Jurkat, Clone E6-1 (cell line): ENCODE measurements around the gene TAAR2.
"Not testable (repeated sequence)": the region's sequence is repeated elsewhere in the genome, so short reads cannot be mapped to it uniquely, and the experiment has no call there.

Source experiments
- DNase-seq: peaks from one replicate; pipeline ENCODE4 v3.0.0-alpha.2; 2011; ENCODE audit warnings: low read depth, low spot score
- H3K4me3 ChIP-seq: 2 replicates; pipeline ENCODE4 v1.5.1; 2011; ENCODE audit warnings: mild to moderate bottlenecking, low read length, control low read depth, moderate library complexity

The TAAR2 gene

DNA sequence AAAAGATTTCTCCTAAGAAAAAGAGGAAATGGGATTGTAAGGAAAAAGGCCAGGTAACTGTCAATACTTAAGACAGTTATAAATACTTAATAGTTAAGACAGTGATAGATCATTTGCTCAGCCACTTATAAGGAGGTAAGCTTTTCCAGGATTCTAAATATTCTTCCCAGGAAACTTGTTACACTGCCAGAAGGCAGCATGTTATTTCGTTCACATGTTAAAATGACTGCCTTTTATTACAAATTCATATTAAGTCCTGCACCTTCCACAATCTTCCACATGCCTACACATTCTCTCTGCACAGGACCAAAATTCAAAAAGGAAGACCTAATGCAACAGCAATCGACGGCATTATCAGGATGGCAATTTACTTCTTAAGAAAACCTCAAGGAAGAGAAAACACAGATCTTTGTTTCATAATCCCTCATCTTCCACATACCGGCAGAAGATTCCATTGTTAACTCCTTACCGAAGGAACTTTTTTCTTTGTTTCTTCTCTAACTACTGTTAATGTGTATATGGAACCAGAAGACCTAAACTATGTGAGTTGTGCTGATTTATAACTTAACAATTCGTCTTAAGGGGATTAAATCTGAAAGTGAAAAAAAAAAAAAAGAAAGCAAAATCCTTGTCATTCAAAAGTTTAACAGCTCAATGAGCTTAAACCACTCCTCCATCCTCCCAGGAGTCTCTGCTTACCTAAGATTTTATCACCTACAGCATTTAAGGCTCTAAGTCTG lies 799 bp downstream of the TAAR2 start:
- H3K4me3 ChIP-seq, result no peak overlapping the region
- DNase-seq, result no peak

GRCh38 chr6:132616677-132617076 lies 7.4 kb downstream of the TAAR2 start:
- no peak for DNase-seq

GRCh38 chr6:132614554-132614953 lies 9.5 kb downstream of the TAAR2 start:
- DNase-seq, result no peak
- H3K4me3 ChIP-seq, result no peak overlapping the region

More at GRCh38 chr6:132616677-132617076, 7.4 kb downstream of the TAAR2 start:
- H3K4me3 ChIP-seq, result no peak overlapping the region

DNA sequence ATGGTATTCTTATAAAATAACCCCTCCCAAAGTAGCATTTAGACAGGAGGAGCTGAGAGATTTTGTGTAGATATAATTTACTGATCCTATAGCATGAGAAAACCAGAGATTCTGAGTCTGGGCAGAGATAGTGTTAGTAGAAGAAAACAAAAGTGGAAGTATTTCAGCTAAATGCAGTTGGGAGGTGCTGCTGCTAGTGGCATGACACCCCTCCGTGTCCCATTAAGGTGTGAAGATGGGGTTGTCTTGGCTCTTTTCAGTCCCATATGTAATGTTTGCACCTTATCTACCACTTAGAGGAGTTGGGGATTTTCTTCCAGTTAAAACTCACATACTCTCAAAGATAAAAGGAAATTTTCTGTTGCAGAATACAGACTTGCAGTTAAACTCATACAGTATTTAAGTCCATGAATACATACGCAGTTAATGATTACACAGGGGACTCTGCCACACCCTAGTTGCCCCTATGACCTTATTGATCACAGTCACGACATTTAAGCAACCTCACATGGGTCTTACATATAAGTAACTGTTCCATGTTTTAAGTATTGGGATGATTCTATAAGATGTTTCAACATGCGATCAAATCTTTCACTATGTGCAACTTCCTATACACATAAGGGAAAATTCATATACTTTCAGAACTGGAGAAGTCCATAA lies 11.5 kb downstream of the TAAR2 start:
- no peak overlapping the region for H3K4me3 ChIP-seq
- no peak for DNase-seq

GRCh38 chr6:132611616-132612015 lies 12.5 kb downstream of the TAAR2 start:
- DNase-seq, result no peak

DNA sequence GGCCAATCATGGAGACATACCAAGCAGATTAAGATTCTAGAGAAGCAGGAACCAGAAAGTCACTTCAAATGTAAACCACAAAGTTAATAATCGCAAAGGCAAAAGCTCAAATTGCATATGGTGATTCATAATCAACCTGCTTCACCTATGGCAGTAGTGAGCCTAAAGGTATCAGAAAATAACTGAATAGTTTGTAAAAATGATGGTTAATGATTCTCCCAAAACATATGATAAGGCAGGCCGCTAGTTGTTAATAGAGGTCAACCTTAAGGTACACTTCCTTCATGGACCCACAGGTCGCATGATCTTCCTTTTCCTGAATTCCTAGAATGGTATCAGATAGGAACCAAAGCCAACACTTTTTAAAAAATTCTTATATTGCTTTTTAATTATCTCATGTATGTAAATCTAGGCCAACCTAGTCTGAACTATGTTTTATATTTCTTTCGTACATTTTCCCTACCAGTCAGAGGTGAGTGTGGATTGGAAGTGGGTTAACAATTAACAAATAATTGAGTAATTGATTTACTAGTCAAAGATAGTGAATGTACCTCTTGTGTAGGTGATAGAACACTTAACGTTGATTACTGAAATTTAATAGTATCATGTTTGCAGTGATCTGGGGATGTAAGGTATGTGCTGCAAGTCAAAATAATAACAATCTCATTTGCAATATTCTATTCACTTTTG lies 16.4 kb downstream of the TAAR2 start:
- H3K4me3 ChIP-seq, result no peak overlapping the region
- no peak for DNase-seq

More at GRCh38 chr6:132611616-132612015, 12.5 kb downstream of the TAAR2 start:
- no peak overlapping the region for H3K4me3 ChIP-seq

DNA sequence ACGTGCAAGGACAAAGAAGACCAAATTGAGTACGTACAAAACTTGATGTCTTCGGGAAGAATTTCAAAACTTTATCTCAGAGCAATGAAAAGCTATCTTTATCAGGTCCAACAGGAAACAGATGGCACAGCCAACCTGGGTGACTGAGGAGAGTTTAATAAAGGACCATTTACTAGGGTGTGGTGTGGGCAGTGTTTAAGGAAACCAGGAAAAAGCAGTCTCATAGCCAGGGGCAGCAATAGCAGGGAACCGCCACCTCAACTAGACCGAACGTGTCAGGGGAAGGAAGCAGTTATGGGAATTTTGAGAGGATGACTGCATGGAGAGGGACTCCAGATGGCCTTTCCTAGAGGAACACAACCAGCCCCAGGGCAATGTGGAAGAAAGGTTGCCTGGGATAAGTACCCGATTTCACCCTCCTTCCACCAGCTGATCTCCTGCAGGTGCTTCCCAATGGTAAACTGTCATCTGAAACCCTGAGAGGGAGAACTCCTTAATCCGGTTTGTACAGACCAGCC lies 19.4 kb downstream of the TAAR2 start:
- DNase-seq, result no peak
- no peak overlapping the region for H3K4me3 ChIP-seq

DNA sequence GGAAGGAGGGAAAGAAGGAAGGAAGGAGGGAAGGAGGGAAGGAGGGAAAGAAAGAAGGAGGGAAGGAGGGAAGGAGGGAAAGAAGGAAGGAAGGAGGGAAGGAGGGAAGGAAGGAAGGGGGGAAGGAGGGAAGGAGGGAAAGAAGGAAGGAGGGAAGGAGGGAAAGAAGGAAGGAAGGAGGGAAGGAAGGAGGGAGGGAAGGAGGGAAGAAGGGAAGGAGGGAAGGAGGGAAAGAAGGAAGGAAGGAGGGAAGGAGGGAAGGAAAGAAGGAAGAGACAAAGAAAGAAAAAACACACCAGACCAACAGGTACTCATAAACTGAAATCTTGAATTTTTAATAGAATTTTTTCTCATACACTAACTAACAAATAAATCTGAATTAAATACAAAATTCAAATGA lies 23.2 kb downstream of the TAAR2 start:
- DNase-seq, H3K4me3 ChIP-seq: not testable (repeated sequence)

- DNase-seq, result peak; percentile 4
- no peak overlapping the region for H3K4me3 ChIP-seq
Measured at GRCh38 chr6:132598473-132598872, 25.6 kb downstream of the TAAR2 start.

GRCh38 chr6:132596201-132596600 lies 27.9 kb downstream of the TAAR2 start:
- H3K4me3 ChIP-seq, result no peak overlapping the region
- no peak for DNase-seq

DNA sequence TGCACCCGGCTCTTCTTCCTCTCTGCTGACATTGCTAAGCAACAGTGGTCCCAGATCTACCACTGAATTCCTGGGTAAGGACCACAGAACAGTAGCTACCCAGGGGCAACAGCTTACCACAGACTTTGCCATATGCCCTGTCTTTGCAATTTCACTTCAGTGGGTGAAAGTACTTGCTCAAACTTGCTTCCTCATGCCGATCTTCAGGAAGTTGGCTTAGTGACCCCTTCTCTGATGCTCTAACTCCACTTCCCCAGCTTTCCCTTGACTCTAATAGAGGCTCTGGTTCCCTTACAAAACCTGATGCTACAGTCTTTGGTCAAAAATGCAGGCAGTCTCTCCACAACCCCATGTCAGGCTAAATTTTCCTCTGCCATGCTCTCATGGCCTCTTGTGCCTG lies 31.2 kb downstream of the TAAR2 start:
- H3K4me3 ChIP-seq, result no peak overlapping the region
- DNase-seq, result no peak

GRCh38 chr6:132590362-132590761 lies 33.7 kb downstream of the TAAR2 start:
- DNase-seq, result no peak
- no peak overlapping the region for H3K4me3 ChIP-seq

DNA sequence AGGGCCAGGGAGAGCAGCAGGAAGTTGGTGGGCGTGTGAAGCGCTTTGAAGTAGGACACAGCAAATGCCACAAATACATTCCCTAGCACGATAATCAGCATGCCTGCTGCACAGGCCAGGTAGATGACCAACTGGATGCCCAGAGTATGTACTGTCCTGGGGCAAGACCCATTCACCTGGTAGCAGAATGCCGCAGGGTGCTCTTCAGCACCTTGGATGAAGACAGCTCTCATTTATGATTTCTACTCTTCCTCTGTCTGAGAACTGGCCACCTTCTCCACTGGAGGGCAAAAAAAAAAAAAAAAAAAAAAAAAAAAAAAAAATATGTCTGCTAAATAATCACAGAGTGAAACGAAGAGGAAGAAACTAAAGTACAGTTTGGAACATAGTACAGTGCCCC lies 34.6 kb downstream of the TAAR2 start, which contains the start of gene TAAR5:
TAAR5 (minus strand) TSS at position 288 of the 400 bp plus-strand sequence; CDS start at position 233, 55 bp downstream.
- no peak within 1 kb of the TSS for H3K4me3 ChIP-seq
- no peak for DNase-seq

GRCh38 chr6:132587424-132587823 lies 36.7 kb downstream of the TAAR2 start:
- H3K4me3 ChIP-seq, result no peak overlapping the region
- DNase-seq, result no peak

GRCh38 chr6:132584698-132585097 lies 39.4 kb downstream of the TAAR2 start:
- no peak overlapping the region for H3K4me3 ChIP-seq

DNA sequence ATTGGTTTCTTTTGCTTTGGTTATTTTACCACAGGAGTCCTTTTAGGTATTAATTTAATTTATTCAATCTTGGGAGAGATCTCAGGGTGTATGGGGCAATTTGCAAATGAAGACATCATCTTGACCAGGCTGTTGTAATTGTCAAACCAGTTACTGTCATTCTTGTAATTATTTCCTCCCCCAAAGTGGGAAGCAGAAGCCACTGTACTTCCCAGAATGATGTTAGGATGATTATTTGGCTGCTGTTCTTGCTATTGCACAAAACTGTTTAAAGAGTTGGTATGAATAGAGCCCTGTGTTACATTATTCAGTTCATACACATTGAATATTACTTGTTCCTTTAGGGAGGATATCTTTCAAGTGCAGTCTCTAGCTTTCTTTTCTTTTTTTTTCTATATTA lies 52.3 kb downstream of the TAAR2 start:
- DNase-seq, result no peak
- no peak overlapping the region for H3K4me3 ChIP-seq

More at GRCh38 chr6:132584698-132585097, 39.4 kb downstream of the TAAR2 start:
- no peak for DNase-seq

GRCh38 chr6:132570221-132570777 lies 53.8 kb downstream of the TAAR2 start, which contains the start of gene TAAR6:
Gene TAAR6 (plus strand): TSS chr6:132570322. CDS start chr6:132570322, 0 bp downstream.
- no peak within 1 kb of the TSS for H3K4me3 ChIP-seq
- no peak for DNase-seq

DNA sequence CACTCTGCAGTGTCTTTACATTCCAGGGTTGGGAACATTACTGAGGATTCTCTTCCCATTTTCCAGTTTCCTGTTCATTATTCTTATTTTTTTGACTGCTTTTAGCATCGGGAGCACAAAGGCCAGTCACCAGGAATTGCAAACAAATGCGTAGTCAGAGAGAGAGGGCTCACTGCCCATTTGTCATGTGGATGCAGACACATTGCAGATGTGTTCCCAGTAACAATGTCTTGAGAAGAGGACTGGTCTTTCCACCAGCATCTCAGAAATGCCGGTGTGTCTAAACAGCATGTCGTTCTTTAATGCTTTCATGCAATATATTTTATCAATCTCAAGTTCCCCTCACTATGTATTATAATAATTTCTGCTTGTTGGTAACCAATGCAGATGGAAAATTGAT lies 54.9 kb downstream of the TAAR2 start:
- no peak overlapping the region for H3K4me3 ChIP-seq
- DNase-seq, result no peak

DNA sequence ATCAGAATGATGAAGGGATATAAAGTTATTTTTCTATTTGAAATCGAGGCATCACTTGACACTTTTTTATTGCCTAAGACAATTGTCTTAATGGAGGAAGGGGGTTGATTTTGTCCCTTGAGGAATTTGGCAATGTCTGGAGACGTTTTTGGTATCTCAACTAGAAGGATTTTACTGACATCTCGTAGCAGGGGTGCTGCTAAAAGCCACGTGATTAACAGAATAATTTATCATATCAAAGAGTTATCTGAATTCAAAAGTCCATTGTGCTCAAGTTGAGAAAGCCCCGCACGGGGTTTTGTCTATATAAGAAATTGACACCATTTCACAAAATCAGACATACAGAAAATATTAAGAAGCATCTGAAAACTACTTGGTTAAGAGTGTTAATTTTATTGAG lies 55.5 kb downstream of the TAAR2 start:
- DNase-seq, result no peak

More for the DNA sequence above, 55.5 kb downstream of the TAAR2 start:
- no peak overlapping the region for H3K4me3 ChIP-seq
